C4-2B (cell line): ENCODE results near the gene WDR48.

ENCODE experiments used
- H3K27ac ChIP-seq: fragments of 450-650 bp; 2 replicates; pipeline ENCODE4 v1.5.1; 2017
- ZFX ChIP-seq: fragments of 450-650 bp; IDR thresholded peaks from 2 replicates; pipeline ENCODE4 v1.6.1; 2017
- TF ChIP-seq, protein P1 (sequence below): fragments of 450-650 bp; conservative IDR thresholded peaks from 2 replicates; pipeline ENCODE4 v1.5.1; 2017; ENCODE audit warnings: mild to moderate bottlenecking

The WDR48 gene

DNA sequence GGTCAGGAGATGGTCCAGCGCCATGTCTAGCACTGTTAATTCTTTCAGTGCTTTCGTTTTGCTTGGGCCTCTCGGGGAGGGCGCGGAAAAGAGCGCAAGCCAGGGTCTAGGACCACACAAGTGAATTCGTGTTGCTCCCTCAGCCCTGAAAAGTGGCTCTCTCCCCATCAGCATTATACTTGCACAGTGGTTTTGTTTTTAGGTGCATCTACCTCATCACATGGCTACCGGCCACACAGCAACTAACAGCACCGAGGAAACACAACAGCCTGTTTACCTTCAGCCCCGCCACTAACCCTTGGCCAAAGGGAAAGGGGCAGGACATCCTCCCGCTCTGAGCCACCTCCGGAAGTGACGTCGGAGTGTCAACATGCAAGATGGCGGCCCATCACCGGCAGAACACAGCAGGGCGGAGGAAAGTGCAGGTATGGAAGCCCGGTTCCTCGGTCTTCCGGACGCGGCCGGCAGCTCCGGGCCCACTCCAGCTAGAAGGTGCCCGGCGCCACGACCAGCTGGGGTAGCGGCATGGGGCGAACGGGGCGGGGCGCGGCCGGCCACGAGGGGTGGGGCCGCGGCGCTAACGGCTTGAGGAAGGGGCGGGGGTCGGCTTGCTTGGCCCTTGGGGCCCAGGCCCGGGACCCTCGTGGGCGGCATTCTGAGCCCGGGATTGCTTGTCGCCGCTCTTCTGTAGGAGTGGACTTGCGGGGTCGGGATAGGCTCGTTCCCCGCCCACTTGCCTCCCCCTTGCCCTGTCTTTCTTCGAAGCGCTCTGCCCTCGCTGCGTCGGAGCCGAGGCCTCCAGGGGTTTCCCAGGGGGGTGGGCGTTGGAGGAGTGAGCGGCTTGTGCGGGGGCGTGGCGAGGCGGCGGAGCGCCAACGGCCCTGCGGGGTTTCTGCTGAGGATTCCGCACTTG lies at the start of gene WDR48, which contains the start of gene SCN11A:
Gene WDR48 (plus strand): TSS at position 368 of the 913 bp plus-strand sequence. CDS start 10 bp downstream, at position 378.
Gene SCN11A (minus strand): TSS at position 296 of the 913 bp plus-strand sequence. CDS start 101,582 bp downstream, outside the sequence.
- H3K27ac ChIP-seq = peak within 1 kb of the TSS; percentile 77
- no peak for TF ChIP-seq ZFX
- TF ChIP-seq, protein P1, sequence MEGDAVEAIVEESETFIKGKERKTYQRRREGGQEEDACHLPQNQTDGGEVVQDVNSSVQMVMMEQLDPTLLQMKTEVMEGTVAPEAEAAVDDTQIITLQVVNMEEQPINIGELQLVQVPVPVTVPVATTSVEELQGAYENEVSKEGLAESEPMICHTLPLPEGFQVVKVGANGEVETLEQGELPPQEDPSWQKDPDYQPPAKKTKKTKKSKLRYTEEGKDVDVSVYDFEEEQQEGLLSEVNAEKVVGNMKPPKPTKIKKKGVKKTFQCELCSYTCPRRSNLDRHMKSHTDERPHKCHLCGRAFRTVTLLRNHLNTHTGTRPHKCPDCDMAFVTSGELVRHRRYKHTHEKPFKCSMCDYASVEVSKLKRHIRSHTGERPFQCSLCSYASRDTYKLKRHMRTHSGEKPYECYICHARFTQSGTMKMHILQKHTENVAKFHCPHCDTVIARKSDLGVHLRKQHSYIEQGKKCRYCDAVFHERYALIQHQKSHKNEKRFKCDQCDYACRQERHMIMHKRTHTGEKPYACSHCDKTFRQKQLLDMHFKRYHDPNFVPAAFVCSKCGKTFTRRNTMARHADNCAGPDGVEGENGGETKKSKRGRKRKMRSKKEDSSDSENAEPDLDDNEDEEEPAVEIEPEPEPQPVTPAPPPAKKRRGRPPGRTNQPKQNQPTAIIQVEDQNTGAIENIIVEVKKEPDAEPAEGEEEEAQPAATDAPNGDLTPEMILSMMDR = no peak

GRCh38 chr3:39005295-39005694 lies 46.5 kb upstream of the WDR48 start:
- no peak overlapping the region for H3K27ac ChIP-seq
- TF ChIP-seq, protein P1 = no peak
- TF ChIP-seq ZFX = no peak

DNA sequence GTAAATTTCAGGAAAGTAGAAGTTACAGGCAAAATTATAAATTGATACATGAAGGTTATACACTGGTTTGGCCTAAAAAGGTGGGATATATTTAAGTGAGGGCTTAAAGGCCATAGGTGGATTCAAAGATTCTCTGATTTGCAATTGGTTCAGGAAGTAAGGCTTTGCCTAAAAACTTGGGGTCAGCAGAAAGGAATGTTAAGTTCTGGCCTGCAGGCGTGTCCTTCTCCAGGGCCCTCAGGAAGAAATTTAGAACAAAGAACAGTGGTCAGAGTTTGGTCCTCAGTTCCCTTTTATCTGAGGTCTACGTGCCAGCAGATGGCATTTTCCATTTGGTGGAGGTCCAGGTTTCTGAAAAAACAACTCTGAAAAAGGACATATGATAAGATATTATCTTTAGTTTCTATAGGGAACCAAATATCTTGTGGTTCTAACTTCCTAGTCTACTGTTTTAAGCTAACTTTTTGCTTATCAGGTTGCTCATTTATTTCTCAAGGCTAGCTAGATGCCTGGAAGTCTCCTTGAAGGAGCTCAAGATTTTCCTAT lies 40.6 kb upstream of the WDR48 start:
- H3K27ac ChIP-seq = no peak overlapping the region
- TF ChIP-seq ZFX = no peak
- TF ChIP-seq, protein P1 = no peak

- no peak overlapping the region for H3K27ac ChIP-seq
- TF ChIP-seq, protein P1 = no peak
- no peak for TF ChIP-seq ZFX
These were observed 38.5 kb upstream of the WDR48 start for GRCh38 chr3:39013289-39013688.

- TF ChIP-seq, protein P1 = no peak
- TF ChIP-seq ZFX = no peak
- H3K27ac ChIP-seq = no peak overlapping the region
These were observed 37.8 kb upstream of the WDR48 start for GRCh38 chr3:39013921-39014509.

- no peak overlapping the region for H3K27ac ChIP-seq
- TF ChIP-seq, protein P1 = no peak
- no peak for TF ChIP-seq ZFX
These were observed 36.4 kb upstream of the WDR48 start for GRCh38 chr3:39015418-39015817.

GRCh38 chr3:39019299-39019698 lies 32.5 kb upstream of the WDR48 start:
- TF ChIP-seq, protein P1 = no peak
- no peak for TF ChIP-seq ZFX

More at GRCh38 chr3:39019299-39019698, 32.5 kb upstream of the WDR48 start:
- H3K27ac ChIP-seq = no peak overlapping the region
